ENCODE data around the gene WEE2. TPM values are rescaled to one million over a fixed set of nuclear protein-coding genes. Genes with fewer than 3 reads are reported as not detected.

The WEE2 gene
- total and polyA plus RNA-seq, 10 donors, result 0.04 TPM; not detected in 9

DNA sequence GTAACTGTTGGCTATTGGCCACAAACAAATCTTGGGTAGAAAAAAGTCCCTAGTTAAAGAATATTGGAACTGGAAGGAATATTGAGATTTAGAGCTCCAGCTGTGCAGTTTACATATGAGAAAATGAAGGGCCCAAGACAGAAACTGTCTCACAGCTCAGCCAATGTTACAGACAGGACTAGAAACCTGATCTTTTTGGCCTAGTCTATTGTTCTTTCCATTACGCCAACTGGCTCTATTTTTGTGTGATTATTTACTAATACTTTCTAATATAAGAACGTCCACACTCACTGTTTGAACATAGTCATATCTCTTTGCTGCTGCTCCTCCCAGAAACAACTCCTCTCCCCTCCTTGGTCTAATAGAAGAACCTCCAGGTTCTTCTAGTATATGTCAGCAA is 1.2 kb downstream of the WEE2 start:
- no peaks in the 10 kb centered on the region for H3K27me3 ChIP-seq (replicated peaks in 1 of 7)
- 87 to 97% (median 91%) methylated on average over 2 of the region's 2 CpGs for WGBS, 5 donors
- no peak overlapping the region for H3K4me3 ChIP-seq
- no peak for DNase-seq
- TF ChIP-seq, protein P1, sequence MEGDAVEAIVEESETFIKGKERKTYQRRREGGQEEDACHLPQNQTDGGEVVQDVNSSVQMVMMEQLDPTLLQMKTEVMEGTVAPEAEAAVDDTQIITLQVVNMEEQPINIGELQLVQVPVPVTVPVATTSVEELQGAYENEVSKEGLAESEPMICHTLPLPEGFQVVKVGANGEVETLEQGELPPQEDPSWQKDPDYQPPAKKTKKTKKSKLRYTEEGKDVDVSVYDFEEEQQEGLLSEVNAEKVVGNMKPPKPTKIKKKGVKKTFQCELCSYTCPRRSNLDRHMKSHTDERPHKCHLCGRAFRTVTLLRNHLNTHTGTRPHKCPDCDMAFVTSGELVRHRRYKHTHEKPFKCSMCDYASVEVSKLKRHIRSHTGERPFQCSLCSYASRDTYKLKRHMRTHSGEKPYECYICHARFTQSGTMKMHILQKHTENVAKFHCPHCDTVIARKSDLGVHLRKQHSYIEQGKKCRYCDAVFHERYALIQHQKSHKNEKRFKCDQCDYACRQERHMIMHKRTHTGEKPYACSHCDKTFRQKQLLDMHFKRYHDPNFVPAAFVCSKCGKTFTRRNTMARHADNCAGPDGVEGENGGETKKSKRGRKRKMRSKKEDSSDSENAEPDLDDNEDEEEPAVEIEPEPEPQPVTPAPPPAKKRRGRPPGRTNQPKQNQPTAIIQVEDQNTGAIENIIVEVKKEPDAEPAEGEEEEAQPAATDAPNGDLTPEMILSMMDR (IDR thresholded peaks at IDR 0.05 in 8 of 11, conservative IDR thresholded peaks at IDR 0.05 in 3 of 11), result no peak
- no peak for TF ChIP-seq POLR2A (IDR thresholded peaks at IDR 0.05)
- H3K36me3 ChIP-seq, result peaks cover 0 to 5% (median 0%) of the 10 kb centered on the region in 6 donors
- H3K4me1 ChIP-seq, result no peaks in the 10 kb centered on the region
- intact Hi-C loops (cut with DNase I; ENCODE audit: low total_unique reads), result no loop called here
- no peak overlapping the region for H3K27ac ChIP-seq
- no peaks in the 10 kb centered on the region for H3K9me3 ChIP-seq

DNA sequence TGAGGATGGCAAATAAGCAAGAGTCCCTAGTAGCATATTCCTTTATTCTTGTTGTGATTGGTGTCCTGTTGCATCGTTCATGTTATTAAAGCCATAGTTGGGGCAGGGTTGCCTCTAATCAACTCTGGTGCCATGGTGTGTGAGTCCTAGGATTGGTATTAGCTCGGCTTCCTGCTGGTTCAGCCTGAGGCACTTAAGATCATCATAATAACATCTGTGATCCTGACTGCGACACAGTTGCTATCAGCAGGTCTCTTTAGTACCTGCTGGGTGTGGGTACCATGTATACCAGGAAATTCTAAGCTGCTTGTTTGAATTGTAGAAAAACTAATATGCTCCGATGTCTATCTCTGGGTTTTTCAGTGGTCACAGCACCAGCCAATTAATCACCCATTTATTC is 1.6 kb downstream of the WEE2 start:
- Histone ChIP-seq H3K27ac (no peak overlapping the region), H3K9me3 (no peaks in the 10 kb centered on the region), H3K36me3 (peaks cover 0 to 5% (median 0%) of the 10 kb centered on the region in 6 donors), H3K4me3 (no peak overlapping the region), H3K27me3 (replicated peaks in 1 of 7) (no peaks in the 10 kb centered on the region), H3K4me1 (no peaks in the 10 kb centered on the region)
- TF ChIP-seq, protein P1 (IDR thresholded peaks at IDR 0.05 in 8 of 11, conservative IDR thresholded peaks at IDR 0.05 in 3 of 11), result no peak
- no peak for TF ChIP-seq POLR2A (IDR thresholded peaks at IDR 0.05)
- TF ChIP-seq POLR2AphosphoS5 (IDR thresholded peaks at IDR 0.05), result no peak
- intact Hi-C loops (cut with DNase I; ENCODE audit: low total_unique reads), result no loop called here
- 90 to 93% (median 92%) methylated on average over 4 of the region's 4 CpGs for WGBS, 5 donors
- DNase-seq, result no peak

GRCh38 chr7:141710301-141710700 is 2.1 kb downstream of the WEE2 start:
- Histone ChIP-seq H3K4me3 (no peak overlapping the region), H3K27me3 (replicated peaks in 1 of 7) (no peaks in the 10 kb centered on the region), H3K27ac (no peak overlapping the region), H3K4me1 (no peaks in the 10 kb centered on the region), H3K36me3 (peaks cover 0 to 5% (median 0%) of the 10 kb centered on the region in 6 donors), H3K9me3 (no peaks in the 10 kb centered on the region)
- TF ChIP-seq POLR2A (IDR thresholded peaks at IDR 0.05), result no peak
- no peak for TF ChIP-seq POLR2AphosphoS5 (IDR thresholded peaks at IDR 0.05)
- TF ChIP-seq, protein P1 (IDR thresholded peaks at IDR 0.05 in 8 of 11, conservative IDR thresholded peaks at IDR 0.05 in 3 of 11), result no peak
- intact Hi-C loops (cut with DNase I; ENCODE audit: low total_unique reads), result no loop called here
- no peak for DNase-seq
- 30 to 46% (median 39%) methylated on average over 1 of the region's 1 CpG for WGBS, 5 donors

GRCh38 chr7:141712603-141713255 is 4.6 kb downstream of the WEE2 start:
- 84 to 94% (median 87%) methylated on average over 5 of the region's 5 CpGs for WGBS, 5 donors
- TF ChIP-seq, protein P1 (IDR thresholded peaks at IDR 0.05 in 8 of 11, conservative IDR thresholded peaks at IDR 0.05 in 3 of 11), result no peak
- TF ChIP-seq POLR2AphosphoS5 (IDR thresholded peaks at IDR 0.05) (no peak), POLR2A (IDR thresholded peaks at IDR 0.05) (no peak)
- H3K9me3 ChIP-seq, result no peaks in the 10 kb centered on the region

More at GRCh38 chr7:141712603-141713255, 4.6 kb downstream of the WEE2 start:
- Histone ChIP-seq H3K27ac (no peak overlapping the region), H3K27me3 (replicated peaks in 1 of 7) (no peaks in the 10 kb centered on the region), H3K36me3 (peaks cover 0 to 5% (median 0%) of the 10 kb centered on the region in 6 donors), H3K4me1 (no peaks in the 10 kb centered on the region), H3K4me3 (no peak overlapping the region)
- no peak for DNase-seq
- intact Hi-C loops (cut with DNase I; ENCODE audit: low total_unique reads), result no loop called here
